Ovary (tissue), 9 donors: ENCODE results near the gene HSPBP1. TPM values are rescaled to one million over a fixed set of nuclear protein-coding genes. Genes with fewer than 3 reads are reported as not detected.
"Not testable (repeated sequence)": the region's sequence is repeated elsewhere in the genome, so short reads cannot be mapped to it uniquely, and the experiment has no call there.

Experiments
- DNase-seq, 5 donors: peaks; one replicate each; pipeline ENCODE4 v3.0.0-alpha.2; 2019 to 2020
- H3K27ac ChIP-seq, 2 donors: fragments of 200-600 bp; one replicate each; pipeline versions ENCODE4 v1.5.1 to v1.8.0; 2019 to 2022
- H3K27me3 ChIP-seq: fragments of 200-600 bp; one replicate; pipeline ENCODE4 v1.8.0; 2022
- H3K36me3 ChIP-seq: fragments of 200-600 bp; sonication (generic); one replicate; pipeline ENCODE4 v1.5.1; 2019
- H3K4me1 ChIP-seq: one replicate; pipeline ENCODE4 v1.8.1; 2013; ENCODE audit warnings: mild to moderate bottlenecking, moderate library complexity; ENCODE audit not compliant: insufficient read depth
- H3K4me3 ChIP-seq: fragments of 200-600 bp; sonication (generic); one replicate; pipeline ENCODE4 v1.5.1; 2017
- H3K9me3 ChIP-seq, 2 donors: fragments of 200-600 bp in 1 of 2; sonication (generic) in 1 of 2; one replicate each; pipeline versions ENCODE4 v1.5.1 to v1.8.1; 2013 to 2019; ENCODE audit warnings: mild to moderate bottlenecking in 1 of 2, moderate library complexity in 1 of 2
- EP300 ChIP-seq: sonication (generic); formaldehyde crosslinking; IDR thresholded peaks from one replicate; pipeline ENCODE4 v1.6.1; 2017; ENCODE audit warnings: antibody characterized with exemption
- POLR2A ChIP-seq: fragments of 450-650 bp; IDR thresholded peaks from one replicate; pipeline ENCODE4 v1.6.1; 2017; ENCODE audit warnings: antibody characterized with exemption, mild to moderate bottlenecking, moderate library complexity
- WGBS, 3 donors: extraction: QIAGEN DNeasy Blood & Tissue Kit in 1 of 3; methylation state at CpG; one replicate each; pipeline versions ENCODE4 v1.1.5 to v1.1.7; 2013 to 2017; 5-methylcytosine and 5-hydroxymethylcytosine counted together
- intact Hi-C, 4 donors: fragments of 100-400 bp; cut with DNase I; formaldehyde crosslinking; loops; one replicate each; pipeline versions ENCODE4 v1.11.0 to v1.15.1; 2022 to 2023
- polyA plus RNA-seq, 2 donors: library from polyadenylated mRNA; stranded (reverse); fragments of 200-250 nt in 1 of 2; fragments of 350-450 nt in 1 of 2; fragmentation: Illumina TruSeq in 1 of 2; extraction: RNeasy Lipid Tissue Mini Kit (QIAGEN cat#74804) in 1 of 2; gene quantifications; one replicate each; pipeline ENCODE4 v1.2.3, GENCODE V29; 2013 to 2014
- total RNA-seq, 7 donors: library from RNA; depleted of rRNA in 2 of 7; stranded (reverse); fragments of >200 nt in 2 of 7; fragmentation: NEBNext Ultra II Directional in 3 of 7; extraction: Animal tissue kit (Norgen Biotek cat#: 25700) in 3 of 7; gene quantifications; one replicate each; pipeline versions ENCODE4 v1.1.0 to v1.2.4, GENCODE V29; 2016 to 2023
- TF ChIP-seq, protein P1 (sequence below), 3 donors: fragments of 450-650 bp in 2 of 3; fragments of 200-600 bp in 1 of 3; IDR thresholded peaks; one replicate each; pipeline versions ENCODE4 v1.5.1 to v1.8.0; 2016 to 2022; ENCODE audit warnings: antibody characterized with exemption in 3 of 3, mild to moderate bottlenecking in 1 of 3
- donor health status: DM: no; HTN: no; CAD: no; lungs with moderate emphysema.
- donor health status: DM: no; HTN: no; CAD: no.
- donor health status: Bipolar disorder and iron deficiency.
- donor health status: DM: yes; HTN: yes; CAD: no.
- donor health status: DM: no; HTN: no; CAD: no.
- donor health status: DM: yes; HTN: yes; CAD: no.

HSPBP1 gene
- total and polyA plus RNA-seq, 9 donors: 3.6 to 40.7 (median 31.8) TPM

DNA sequence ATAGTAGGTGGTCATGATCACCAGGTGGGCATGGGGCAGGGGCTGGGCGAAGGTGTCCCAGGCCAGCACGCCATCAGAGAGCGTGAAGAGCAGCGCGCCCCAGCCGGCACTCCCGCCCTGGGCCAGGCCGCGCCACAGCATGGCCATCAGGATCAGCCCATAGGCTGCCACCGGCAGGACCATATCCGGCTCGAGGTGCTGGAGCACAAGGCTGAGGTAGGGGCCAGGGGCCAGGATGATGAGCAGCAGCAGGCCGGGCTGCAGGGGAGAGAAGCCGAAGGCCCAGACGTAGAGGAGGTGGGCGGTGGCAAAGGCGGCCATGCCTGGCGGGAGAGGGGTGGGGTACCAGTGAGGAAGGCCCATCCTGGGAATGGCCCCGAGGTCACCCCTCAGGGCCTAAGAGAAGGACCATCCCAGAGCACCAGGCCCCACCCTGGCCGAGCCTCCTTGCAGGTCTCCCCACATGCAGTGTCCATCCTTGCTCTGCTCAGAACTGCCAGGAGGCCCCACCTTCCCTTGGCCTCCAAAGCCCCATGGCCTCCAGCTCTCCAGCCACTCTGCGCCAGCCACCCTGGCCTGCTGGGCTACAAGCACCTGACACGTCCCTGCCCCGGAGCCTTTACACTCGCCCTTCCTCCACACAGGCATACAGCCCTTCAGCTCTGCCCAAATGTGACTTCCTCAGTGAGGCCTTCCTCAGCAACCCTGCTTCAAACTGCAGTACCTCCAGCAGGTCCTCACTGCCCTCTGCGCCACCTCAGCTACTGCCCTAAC lies 52.5 kb downstream of the HSPBP1 start:
- no peak overlapping the region for H3K27ac ChIP-seq

GRCh38 chr19:55226788-55227187 lies 53.1 kb downstream of the HSPBP1 start:
- Histone ChIP-seq H3K4me3 (no peak overlapping the region), H3K9me3 (no peaks in the 10 kb centered on the region), H3K27ac (no peak overlapping the region), H3K4me1 (no peaks in the 10 kb centered on the region), H3K36me3 (no peaks in the 10 kb centered on the region), H3K27me3 (no peaks in the 10 kb centered on the region)
- no peak for TF ChIP-seq EP300
- TF ChIP-seq, protein P1, sequence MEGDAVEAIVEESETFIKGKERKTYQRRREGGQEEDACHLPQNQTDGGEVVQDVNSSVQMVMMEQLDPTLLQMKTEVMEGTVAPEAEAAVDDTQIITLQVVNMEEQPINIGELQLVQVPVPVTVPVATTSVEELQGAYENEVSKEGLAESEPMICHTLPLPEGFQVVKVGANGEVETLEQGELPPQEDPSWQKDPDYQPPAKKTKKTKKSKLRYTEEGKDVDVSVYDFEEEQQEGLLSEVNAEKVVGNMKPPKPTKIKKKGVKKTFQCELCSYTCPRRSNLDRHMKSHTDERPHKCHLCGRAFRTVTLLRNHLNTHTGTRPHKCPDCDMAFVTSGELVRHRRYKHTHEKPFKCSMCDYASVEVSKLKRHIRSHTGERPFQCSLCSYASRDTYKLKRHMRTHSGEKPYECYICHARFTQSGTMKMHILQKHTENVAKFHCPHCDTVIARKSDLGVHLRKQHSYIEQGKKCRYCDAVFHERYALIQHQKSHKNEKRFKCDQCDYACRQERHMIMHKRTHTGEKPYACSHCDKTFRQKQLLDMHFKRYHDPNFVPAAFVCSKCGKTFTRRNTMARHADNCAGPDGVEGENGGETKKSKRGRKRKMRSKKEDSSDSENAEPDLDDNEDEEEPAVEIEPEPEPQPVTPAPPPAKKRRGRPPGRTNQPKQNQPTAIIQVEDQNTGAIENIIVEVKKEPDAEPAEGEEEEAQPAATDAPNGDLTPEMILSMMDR (IDR thresholded peaks at IDR 0.05): no peak
- no peak for TF ChIP-seq POLR2A
- no peak for DNase-seq
- intact Hi-C loops: no loop called here
- 65 to 71% (median 70%) methylated on average over 18 of the region's 18 CpGs for whole genome bisulfite sequencing, 3 donors

More for the DNA sequence above, 52.5 kb downstream of the HSPBP1 start:
- Histone ChIP-seq H3K27me3 (no peaks in the 10 kb centered on the region), H3K4me3 (no peak overlapping the region), H3K4me1 (no peaks in the 10 kb centered on the region), H3K36me3 (no peaks in the 10 kb centered on the region), H3K9me3 (no peaks in the 10 kb centered on the region)
- intact Hi-C loops: no loop called here
- DNase-seq: no peak
- TF ChIP-seq, protein P1 (IDR thresholded peaks at IDR 0.05): no peak
- TF ChIP-seq POLR2A (no peak), EP300 (no peak)
- WGBS, 3 donors: 87 to 88% (median 87%) methylated on average over 25 of the region's 25 CpGs

- H3K4me3 ChIP-seq: no peak overlapping the region
- no peaks in the 10 kb centered on the region for H3K27me3 ChIP-seq
- no peaks in the 10 kb centered on the region for H3K9me3 ChIP-seq
- no peak overlapping the region for H3K27ac ChIP-seq
- TF ChIP-seq EP300 (no peak), POLR2A (no peak)
- TF ChIP-seq, protein P1 (IDR thresholded peaks at IDR 0.05): no peak
- no peaks in the 10 kb centered on the region for H3K36me3 ChIP-seq
- DNase-seq: no peak
- 78 to 92% (median 80%) methylated on average over 9 of the region's 9 CpGs for WGBS, 3 donors
- H3K4me1 ChIP-seq: no peaks in the 10 kb centered on the region
- intact Hi-C loops: no loop called here
Observed at GRCh38 chr19:55226273-55226672, 53.6 kb downstream of the HSPBP1 start.

DNA sequence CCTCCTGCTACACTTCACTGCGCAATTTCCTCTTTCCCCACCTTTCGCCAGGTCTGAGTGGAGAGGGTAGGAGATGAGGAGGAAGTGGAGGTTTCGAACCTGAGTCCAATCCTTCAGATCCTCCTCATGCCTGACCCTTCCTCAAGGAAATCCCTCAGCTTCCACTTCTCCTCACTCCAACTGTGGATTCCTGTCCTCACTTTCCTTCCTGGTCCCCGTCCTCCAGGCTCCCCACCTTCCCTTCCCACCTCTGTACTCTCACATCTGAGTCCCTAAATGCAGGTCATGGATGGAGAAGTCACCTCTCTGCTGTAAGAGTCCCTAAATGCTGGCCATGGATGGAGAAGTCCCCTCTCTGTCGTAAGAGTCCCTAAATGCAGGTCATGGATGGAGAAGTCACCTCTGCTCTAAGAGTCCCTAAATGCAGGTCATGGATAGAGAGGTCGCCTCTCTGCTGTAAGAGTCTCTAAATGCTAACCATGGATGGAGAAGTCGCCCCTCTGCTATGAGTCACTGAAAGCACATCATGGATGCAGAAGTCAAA lies 54.4 kb downstream of the HSPBP1 start:
- intact Hi-C loops: no loop called here
- Histone ChIP-seq H3K9me3 (no peaks in the 10 kb centered on the region), H3K4me3 (no peak overlapping the region), H3K36me3 (no peaks in the 10 kb centered on the region), H3K4me1 (no peaks in the 10 kb centered on the region), H3K27ac (no peak overlapping the region), H3K27me3 (no peaks in the 10 kb centered on the region)
- no peak for DNase-seq
- TF ChIP-seq, protein P1 (IDR thresholded peaks at IDR 0.05): no peak
- no peak for TF ChIP-seq POLR2A
- TF ChIP-seq EP300: no peak
- 86 to 90% (median 90%) methylated on average over 7 of the region's 7 CpGs for WGBS, 3 donors

DNA sequence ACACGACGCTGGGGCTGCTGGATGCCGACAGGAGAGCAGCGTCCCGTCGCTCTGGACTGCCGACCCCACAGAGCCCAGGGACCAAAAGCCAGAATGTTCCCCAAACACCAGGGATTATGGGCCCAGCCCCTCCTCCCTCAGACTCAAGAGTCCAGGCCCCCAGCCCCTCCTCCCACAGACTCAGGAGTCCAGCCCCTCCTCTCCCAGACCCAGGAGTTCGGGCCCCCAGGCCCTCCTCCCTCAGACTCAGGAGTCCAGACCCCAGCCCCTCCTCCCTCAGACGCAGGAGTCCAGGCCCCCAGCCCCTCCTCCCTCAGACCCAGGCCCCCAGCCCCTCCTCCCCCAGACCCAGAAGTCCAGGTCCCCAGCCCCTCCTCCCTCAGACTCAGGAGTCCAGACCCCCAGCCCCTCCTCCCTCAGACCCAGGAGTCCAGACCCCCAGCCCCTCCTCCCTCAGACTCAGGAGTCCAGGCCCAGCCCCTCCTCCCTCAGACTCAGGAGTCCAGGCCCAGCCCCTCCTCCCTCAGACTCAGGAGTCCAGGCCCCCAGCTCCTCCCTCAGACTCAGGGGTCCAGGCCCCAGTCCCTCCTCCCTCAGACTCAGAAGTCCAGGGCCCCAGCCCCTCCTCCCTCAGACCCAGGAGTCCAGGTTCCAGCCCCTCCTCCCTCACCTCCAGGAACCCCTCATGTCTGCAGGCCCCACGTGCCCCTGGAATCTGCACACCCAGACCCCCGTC lies 55.1 kb downstream of the HSPBP1 start:
- H3K27me3 ChIP-seq, H3K4me1 ChIP-seq, DNase-seq, intact Hi-C loops, H3K36me3 ChIP-seq, H3K27ac ChIP-seq, H3K4me3 ChIP-seq, H3K9me3 ChIP-seq: not testable (repeated sequence)
- 36 to 48% (median 37%) methylated on average over 10 to 11 of the region's 11 CpGs for WGBS, 3 donors
